CD4-positive, alpha-beta T cell treated with Interleukin-4 for 1 hour (primary cell): ENCODE results near the gene PLPPR1.

Experiments
- DNase-seq, 2 donors: peaks; one replicate each; pipeline ENCODE4 v3.0.0-alpha.2; 2020 to 2022

PLPPR1 gene

DNA sequence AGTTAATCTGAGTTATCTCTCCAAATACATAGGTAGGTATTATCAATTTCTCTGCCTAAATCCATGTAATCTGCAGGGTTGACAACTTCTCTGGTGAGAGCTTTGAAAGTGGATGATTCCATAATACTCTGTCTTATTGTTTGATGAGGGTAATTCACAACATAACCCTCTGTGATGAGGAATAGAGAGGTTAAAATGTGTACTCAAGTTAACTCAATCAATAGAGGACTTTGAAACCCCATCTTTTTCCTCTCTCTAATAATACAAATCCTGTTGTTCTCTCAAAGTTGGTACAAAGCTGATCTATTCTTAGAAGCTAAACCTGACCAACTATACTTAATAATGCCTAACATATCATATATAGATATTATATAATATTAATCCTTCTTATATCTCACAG is 100.1 kb downstream of the PLPPR1 start:
- no peak for DNase-seq

DNA sequence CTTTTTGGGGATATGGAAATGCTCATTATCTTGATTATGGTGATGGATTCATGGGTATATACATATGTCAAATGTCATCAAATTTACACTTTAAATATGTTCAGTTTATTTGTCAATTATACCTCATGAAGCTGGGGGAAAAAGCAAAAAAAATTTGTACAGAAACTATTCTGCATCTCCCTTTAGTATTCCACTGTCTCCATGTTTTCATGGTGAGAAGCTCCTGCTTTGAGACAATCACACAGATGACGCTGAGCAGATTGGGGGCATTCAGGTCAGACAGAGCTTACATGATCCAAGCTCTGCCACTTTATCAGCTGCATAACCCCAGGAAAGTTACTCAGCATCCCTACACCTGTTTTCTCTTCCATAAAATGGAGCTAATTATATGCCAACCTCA is 101.5 kb downstream of the PLPPR1 start:
- no peak for DNase-seq

- DNase-seq: no peak
Observed at GRCh38 chr9:101131326-101131725, 102.8 kb downstream of the PLPPR1 start.

DNA sequence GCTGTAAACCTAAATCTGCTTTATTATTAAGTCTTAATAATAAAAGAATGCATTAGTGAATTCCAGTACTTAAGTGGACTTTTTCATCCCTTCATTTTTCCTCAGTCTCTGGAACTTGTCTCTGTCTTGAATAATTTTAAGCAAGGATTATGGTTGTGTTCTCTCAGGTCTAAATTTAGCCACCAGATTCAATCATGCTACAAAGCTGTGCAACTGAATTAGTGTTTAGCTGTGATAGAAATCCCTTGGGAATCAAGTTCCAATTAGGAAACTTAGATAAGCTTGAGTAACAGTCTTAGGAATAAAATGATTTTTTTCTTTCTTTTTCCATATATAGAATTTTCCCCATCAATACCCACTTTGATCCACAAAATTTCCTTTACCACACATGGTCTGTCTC is 104.3 kb downstream of the PLPPR1 start:
- no peak for DNase-seq

DNA sequence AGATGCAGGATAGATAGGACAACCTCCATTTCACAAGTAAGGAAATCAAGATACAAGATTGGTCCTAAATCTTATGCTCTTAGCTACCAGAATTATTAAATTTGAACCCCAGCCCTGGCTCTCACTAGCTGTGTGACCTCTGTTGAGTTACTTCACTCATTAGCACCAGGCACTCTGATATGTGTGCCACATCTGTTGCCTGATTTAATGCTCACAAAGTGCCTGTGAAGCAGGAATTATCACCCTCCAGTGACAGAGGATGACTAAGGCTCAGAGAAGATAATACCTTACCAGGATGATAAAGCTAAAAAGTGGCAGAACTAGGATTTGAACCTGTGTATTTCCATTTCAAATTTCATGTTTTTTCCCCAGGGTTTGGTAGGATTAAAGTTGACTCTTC is 110.0 kb downstream of the PLPPR1 start:
- no peak for DNase-seq

DNA sequence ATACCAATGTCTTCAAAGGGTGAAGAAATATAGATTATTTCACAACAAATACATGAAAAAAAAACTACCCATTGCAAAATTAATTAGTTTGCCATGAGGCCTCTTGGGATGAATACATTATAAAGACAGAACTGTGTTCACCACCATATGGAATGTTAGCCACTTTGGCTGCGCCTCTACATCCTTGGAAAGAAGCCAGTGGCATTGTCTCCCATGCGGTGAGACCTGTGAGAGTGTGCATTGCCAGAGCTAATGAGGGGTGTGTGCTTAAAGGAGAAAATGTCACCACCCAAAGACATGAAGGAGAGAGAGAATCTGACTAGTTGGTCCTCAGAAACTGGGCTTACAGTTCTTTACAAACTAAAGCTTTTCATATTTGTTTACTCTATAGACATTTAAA is 110.6 kb downstream of the PLPPR1 start:
- DNase-seq: no peak

- no peak for DNase-seq
Observed at GRCh38 chr9:101140764-101141163, 112.2 kb downstream of the PLPPR1 start.

GRCh38 chr9:101146508-101146907 is 118.0 kb downstream of the PLPPR1 start:
- no peak for DNase-seq

GRCh38 chr9:101148344-101148743 is 119.8 kb downstream of the PLPPR1 start:
- DNase-seq: no peak

DNA sequence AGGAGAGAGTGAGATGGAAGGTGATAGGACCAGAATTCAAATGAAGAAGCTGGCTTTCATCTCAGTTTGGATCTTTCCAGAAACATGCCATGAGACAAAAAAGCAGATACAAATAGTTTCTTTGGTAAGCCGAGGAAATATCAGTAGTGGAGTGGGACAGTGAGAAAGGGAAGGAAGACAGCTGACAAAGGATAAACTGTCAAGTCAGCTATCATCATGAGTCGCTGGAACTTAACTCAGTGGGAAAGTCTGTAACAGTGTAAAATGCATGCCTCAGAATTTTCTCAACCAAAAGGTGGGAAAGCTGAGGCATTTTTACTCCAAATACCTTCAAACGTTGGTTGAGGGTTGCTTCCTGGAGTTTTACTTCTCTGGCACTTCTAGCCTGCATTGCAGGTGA is 129.8 kb downstream of the PLPPR1 start:
- no peak for DNase-seq

GRCh38 chr9:101162231-101162630 is 133.7 kb downstream of the PLPPR1 start:
- no peak for DNase-seq

- DNase-seq: no peak
Observed at GRCh38 chr9:101165131-101165530, 136.6 kb downstream of the PLPPR1 start.

DNA sequence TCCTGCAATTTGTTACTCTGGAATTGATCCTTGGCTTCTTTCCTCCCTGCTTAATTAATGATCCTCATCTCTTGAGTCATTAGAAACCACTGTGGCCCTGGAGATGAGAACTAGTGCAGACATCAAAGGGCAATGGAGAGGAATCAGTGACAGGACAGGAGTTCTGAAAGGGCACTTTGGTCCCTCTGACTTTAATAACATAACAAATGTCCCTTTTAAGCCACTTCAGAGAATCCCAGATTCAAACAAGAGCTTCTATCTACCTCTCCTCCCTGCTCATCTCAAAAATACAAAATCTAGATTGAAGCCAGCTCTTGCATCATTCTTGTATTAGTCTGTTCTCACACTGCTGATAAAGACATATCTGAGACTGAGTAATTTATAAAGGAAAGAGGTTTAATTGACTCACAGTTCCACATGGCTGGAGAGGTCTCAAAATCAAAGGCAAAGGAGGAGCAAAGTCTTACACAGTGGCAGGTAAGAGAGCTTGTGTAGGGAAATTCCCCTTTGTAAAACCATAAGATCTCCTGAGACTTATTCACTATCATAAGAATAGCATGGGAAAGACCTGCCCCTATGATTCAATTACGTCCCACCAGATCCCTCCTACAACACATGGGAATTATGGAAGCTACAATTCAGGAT is 139.1 kb downstream of the PLPPR1 start:
- no peak for DNase-seq

DNA sequence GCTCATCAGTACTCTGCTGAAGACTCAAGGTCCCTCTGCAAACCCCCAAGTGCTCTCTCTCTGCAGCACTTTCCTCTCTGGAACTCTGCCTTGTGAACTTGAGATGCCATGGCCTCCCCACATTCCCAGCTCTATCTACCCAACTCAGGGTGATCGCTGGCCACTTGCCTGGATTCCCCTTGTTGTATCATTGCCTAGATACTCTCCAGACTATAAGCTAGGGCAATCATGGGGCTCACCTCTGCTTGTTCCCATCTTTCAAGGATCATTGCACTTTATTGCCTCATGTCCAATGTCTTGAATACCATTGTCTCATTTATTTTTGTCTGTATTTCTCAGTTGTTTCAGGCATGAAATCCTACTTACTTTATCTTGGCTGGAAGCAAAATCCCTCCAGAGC is 144.1 kb downstream of the PLPPR1 start:
- no peak for DNase-seq

DNA sequence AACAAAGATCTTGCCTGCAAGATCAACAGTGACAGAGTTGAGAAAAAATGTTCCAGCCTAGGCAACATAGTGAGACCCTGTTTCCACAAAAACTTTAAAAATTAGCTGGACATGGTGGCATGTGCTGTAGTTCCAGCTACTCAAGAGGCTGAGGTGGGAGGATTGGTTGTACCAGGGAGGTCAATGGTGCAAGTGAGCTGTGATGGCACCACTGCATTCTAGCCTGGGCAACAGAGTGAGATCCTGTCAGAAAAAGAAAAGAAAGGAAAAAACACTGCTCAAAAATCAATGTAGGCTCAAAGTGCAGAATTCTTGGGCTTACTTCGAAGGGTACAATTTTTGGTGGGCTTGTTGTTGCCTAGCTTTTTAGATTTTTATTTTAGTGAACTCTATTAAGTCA is 145.4 kb downstream of the PLPPR1 start:
- no peak for DNase-seq

GRCh38 chr9:101176384-101176783 is 147.9 kb downstream of the PLPPR1 start:
- DNase-seq: no peak

DNA sequence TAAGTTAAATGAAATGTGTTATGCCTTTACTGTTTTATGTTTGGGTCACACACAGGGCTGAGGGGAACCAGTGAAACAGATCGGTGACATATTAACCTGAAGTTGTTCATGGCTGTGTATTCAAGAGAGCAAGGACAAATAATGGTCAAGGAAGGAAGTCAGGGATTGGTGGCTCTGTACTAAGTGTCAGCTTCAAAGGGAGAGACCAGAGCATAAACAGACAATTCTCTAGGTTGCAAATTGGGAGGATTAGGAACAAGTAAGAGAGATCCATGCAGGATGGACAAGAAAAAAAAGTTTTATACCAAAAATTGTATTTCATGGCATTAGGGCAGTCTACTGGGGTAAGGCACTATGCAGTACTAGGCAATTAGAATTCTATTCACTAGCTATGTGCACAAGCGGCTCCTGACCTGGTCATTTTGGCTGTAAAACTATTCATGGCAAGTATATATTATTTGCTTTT is 156.3 kb downstream of the PLPPR1 start:
- DNase-seq: no peak

DNA sequence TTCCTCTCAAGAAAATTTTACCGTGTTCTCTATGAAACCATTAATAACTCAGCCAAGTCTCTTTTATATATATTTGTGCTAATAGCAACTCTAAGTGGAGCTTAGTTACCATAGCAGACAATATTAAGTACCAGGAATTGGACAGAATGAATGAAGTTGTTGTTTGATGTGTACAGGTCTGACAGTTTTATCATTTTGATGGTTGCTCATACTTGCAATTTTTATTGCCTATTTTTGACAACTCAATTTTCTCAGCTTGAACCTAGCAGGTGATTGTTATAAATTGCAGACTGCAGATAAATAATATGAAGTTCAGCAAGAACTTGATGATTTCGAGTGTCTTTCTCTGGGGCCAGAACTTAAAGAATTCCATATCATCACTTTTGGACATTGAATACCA is 163.2 kb downstream of the PLPPR1 start:
- DNase-seq: no peak

DNA sequence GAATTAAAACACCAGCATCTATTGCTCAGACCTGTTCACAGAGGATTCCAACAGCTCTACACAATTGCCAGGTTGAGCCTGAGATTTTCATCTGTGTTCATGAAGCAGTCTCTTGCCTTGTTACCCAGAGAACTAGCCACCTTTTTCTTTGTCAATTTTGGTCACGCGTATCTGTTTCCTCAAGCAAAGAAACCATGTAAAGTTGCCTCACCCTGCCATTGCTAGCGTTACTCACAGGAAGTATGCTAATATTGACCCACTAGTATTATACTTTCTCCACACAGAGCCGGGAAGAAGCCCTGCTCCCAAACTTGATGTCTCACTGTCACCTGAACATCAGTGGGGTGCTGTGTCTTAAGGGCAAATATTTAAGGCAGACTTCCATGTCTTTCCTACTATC is 168.5 kb downstream of the PLPPR1 start:
- DNase-seq: no peak

GRCh38 chr9:101200852-101201251 is 172.3 kb downstream of the PLPPR1 start:
- no peak for DNase-seq

GRCh38 chr9:101201630-101202029 is 173.1 kb downstream of the PLPPR1 start:
- no peak for DNase-seq

DNA sequence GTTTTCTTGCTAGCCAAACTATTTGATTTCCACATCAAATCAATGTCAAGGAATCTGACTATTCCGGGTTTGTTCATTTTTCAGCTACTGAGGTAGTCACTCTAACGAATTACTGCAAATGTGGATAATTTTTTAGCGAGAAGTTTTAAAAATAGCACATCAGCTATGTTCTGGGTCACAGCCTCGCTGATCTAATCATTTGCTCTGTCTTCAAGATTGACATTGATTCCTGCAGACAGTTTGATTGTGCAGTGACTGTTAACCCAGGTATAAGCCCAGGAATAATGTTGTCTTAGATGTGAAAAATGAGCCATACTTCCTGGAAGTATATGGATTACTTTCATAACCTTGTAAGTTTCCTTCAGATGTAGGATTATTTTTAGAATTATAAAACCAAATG is 181.1 kb downstream of the PLPPR1 start:
- DNase-seq: no peak

DNA sequence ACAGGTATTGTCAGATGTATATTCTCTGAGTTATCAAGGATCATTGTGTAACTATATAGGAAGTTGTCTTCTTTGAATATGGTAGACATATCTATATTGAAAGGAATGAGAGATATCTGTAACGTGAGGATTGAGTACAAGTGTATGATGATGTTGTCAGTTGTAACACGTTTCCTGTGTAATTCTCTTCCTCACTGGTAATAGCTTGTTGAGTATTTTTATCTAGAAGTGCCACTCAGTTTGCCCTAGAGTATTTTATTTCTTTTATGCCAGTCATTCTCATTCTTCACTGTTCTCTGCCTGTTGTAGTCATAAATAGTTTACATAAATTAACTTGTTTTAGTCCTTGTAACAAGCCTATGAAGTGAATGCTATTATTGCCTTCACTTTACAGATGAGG is 184.1 kb downstream of the PLPPR1 start:
- DNase-seq: no peak

GRCh38 chr9:101219030-101219429 is 190.5 kb downstream of the PLPPR1 start:
- DNase-seq: no peak

DNA sequence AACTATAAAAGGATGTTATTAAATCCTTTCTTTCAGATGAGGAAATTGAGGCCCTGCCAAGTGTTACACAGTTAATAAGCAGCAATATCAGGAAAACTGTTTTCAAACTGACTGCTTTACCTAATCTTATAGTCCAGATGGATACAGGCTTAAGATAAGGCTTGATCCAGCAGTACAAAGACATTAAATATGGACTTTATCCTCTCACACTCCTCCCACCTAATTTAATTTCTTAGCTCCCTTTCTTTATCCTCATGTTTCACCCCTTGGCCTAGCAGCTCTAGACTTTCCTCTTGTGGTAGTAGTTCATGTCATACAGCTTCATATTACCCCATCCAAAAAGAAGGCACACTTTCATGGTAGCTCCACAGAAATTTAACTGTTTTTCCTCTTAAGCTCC is 191.8 kb downstream of the PLPPR1 start:
- no peak for DNase-seq

DNA sequence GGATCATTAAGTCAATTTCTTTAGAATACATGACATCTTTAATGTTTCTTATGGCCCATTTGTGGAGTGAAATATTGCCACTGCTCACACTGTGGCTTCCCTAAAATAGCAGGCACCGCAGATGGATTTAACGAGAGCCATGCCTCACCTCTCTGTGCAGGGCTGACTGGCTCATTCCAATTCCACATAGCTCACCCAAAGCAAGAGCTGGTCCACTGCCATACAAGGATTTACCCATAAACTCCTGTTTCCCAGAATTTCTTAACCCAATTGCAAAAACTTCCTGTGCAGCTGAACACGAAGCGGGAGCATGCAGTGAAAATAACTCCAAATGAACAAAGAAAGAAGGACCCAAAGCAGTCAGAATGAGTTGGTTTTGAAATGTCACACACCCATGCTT is 196.7 kb downstream of the PLPPR1 start:
- no peak for DNase-seq
